ENCODE results near the gene PRAME. TPM values are rescaled to one million over a fixed set of nuclear protein-coding genes. Genes with fewer than 3 reads are reported as not detected.
A peak's percentile ranks its signal among the peaks of the same experiment; 100 is the strongest.
"Not testable (repeated sequence)": the region's sequence is repeated elsewhere in the genome, so short reads cannot be mapped to it uniquely, and the experiment has no call there.

PRAME gene
- total RNA-seq, 1 donor = 0.43 TPM

DNA sequence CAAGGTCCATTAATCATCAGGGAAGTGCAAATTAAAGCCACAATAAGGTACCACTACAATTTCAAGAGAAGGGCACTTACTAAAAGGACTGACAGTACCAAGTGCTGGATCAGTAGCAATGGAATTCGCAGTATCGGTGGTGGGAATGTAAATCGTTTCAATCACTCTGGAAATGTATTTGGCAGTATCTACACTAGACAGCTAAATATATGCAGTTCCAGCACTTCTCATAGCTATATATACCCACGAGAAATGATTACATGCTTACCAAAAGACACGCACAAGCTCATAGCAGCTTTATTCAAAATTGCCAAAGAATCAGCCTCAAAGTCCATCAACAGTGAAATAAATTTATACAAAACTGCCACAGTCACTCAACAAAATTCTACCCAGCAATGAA, 46.1 kb downstream of the PRAME start:
- TF ChIP-seq, protein P1, sequence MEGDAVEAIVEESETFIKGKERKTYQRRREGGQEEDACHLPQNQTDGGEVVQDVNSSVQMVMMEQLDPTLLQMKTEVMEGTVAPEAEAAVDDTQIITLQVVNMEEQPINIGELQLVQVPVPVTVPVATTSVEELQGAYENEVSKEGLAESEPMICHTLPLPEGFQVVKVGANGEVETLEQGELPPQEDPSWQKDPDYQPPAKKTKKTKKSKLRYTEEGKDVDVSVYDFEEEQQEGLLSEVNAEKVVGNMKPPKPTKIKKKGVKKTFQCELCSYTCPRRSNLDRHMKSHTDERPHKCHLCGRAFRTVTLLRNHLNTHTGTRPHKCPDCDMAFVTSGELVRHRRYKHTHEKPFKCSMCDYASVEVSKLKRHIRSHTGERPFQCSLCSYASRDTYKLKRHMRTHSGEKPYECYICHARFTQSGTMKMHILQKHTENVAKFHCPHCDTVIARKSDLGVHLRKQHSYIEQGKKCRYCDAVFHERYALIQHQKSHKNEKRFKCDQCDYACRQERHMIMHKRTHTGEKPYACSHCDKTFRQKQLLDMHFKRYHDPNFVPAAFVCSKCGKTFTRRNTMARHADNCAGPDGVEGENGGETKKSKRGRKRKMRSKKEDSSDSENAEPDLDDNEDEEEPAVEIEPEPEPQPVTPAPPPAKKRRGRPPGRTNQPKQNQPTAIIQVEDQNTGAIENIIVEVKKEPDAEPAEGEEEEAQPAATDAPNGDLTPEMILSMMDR (IDR thresholded peaks at IDR 0.05; ENCODE audit: insufficient read depth, low read depth, low read length) = no peak
- no peak for DNase-seq (ENCODE audit: low read depth)
- no peak overlapping the region for H3K4me3 ChIP-seq (ENCODE audit: low read depth, low read length)

DNA sequence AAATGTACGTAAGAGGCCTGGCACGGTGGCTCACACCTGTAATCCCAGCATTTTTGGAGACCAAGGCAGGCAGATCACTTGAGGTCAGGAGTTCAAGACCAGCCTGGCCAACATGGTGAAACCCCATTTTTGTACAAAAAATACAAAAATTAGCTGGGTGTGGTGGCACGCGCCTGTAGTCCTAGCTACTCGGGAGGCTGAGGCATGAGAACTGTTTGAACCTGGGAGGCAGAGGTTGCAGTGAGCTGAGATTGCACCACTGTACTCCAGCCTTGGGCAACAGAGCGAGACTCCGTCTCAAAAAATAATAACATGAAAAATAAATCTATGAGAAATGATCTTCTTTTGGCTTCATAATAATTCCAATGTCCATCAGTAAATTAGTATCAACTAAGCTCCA, 48.2 kb downstream of the PRAME start:
- not testable (repeated sequence) for H3K4me3 ChIP-seq (ENCODE audit: low read depth, low read length); DNase-seq (ENCODE audit: low read depth)

DNA sequence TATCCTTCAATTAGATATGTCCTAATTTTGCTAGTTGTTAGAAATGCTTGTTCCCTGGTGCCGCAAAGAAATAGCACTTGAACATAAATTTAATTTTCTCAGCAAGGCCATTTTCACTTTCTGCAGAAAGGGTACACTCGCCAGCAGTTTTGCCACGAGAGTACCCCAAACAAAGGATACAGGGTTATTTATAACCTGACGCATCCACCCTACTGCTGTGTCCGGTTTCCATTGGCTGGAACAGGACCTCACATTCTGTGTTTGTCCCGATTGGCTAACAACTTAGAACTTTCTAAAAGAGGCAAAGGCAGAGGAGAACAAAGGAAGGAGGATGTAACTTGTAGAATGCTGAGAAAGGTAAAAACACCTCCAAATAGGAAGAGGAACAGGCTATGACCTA, 49.2 kb downstream of the PRAME start:
- not testable (repeated sequence) for H3K4me3 ChIP-seq (ENCODE audit: low read depth, low read length); DNase-seq (ENCODE audit: low read depth)

DNA sequence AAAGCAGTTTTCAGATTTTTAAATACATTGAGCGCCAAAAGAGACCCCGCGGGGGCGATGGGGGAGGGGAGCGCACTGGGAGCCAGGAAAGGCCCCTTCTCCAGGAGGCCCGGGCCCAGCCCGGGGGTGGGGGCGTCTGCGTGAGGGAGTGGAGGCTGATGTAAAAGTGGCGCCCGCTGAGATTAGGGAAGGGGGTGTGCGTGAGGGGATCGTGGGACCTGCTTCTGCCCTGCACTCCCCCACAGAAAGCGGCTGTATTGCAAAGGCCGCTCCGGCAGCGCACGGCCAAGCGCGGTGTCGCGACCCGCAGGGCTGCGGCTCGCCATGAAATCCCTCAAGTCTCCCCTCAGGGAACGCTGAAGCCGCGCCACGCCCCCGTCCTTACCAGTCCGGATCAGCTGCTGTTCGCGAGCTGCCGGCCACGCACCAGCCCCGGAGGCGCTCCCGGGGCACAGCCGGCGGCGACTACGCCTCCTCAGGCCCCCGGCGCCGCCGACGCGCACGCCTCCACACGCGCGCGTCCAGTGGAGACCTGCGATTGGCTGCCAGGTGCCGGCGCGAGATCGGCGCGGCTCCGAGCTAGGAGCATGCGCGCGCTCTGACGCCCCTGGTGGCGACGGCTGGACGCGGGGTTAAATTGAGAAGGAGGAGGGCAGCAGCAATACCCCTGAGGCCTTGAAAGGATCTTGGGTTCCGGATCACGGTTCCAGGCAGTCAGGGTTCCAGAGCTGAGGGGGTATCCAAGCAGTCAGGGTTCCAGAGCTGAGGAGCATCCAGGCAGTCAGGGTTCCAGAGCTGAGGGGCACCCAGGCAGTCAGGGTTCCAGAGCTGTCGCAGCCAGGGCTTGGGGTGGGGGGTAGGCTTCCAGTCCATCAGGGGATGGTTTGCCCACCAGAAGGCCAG, 50.5 kb downstream of the PRAME start, which contains the start of gene ZNF280B:
Gene ZNF280B (minus strand): TSS at position 469 of the 903 bp plus-strand sequence. CDS start 19,344 bp downstream, outside the sequence.
- DNase-seq (ENCODE audit: low read depth) = peak; percentile 85
- TF ChIP-seq, protein P1 (IDR thresholded peaks at IDR 0.05; ENCODE audit: insufficient read depth, low read depth, low read length) = peak; percentile 71
- H3K4me3 ChIP-seq (ENCODE audit: low read depth, low read length) = peak within 1 kb of the TSS; percentile 84

DNA sequence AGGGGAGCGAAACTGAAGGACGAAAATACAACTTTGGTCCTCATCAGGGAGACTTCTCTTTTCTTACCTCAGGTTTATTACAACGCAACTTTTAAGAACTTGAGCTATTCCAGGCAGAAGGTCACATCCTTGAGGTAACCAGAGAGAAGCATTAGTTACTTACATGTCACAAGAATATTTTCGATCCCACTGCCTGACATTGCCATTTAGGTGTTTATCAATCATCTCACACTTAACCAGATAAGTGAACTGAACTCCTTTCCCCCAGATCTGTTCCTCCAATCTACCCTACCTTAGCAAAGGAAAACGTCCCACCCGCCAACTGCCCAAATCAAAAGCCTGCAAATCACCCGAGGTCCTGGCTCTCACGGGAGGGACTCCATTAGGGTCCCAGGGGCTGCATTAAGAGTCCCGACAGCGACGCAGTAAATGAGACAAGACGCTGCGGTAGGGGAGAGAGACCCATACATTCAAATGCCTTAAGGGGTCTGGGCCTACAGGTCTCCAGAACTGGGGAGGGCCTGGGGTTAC, 51.3 kb downstream of the PRAME start:
- peak overlapping the region; percentile 84 for H3K4me3 ChIP-seq (ENCODE audit: low read depth, low read length)
- TF ChIP-seq, protein P1 (IDR thresholded peaks at IDR 0.05; ENCODE audit: insufficient read depth, low read depth, low read length) = no peak
- peak; percentile 1 for DNase-seq (ENCODE audit: low read depth)

DNA sequence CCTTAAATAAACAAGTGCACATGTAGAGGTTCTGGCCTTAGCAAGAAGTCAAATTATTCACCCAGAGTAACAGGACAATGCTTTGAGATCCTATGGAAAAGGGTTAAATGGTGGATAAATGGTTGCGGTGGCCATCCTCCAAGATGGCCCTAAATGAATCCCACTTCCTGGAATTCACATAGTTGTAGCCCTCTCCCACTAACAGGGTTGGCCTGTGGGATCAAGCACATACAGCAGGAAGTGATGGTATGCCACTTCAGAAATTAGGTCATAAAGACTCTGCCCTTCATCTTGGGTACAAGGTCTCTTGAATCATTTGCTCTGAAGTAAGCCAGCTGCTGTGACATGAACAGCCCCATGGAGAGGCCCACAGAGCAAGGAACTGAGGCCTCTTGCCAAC, 52.3 kb downstream of the PRAME start:
- no peak for DNase-seq (ENCODE audit: low read depth)

DNA sequence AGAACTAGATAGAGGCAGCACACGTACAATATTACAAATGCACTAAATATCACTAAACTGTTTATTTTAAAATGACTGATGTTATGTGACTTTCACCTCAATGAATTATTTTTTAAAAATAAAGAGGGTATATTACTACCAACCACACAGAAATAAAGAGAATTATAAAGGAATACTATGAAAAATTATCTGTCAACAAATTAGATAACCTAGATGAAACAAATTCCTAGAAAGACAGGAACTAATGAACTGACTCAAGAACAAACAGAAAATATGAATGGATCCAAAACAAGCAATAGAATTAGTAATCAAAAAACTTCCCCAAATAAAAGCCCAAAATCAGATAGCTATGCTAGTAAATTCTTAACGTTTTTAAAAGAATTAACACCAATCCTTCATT, 60.8 kb downstream of the PRAME start:
- no peak overlapping the region for H3K4me3 ChIP-seq (ENCODE audit: low read depth, low read length)
- DNase-seq (ENCODE audit: low read depth) = no peak
- TF ChIP-seq, protein P1 (IDR thresholded peaks at IDR 0.05; ENCODE audit: insufficient read depth, low read depth, low read length) = no peak

More for the DNA sequence above, 52.3 kb downstream of the PRAME start:
- TF ChIP-seq, protein P1 (IDR thresholded peaks at IDR 0.05; ENCODE audit: insufficient read depth, low read depth, low read length) = no peak
- H3K4me3 ChIP-seq (ENCODE audit: low read depth, low read length) = no peak overlapping the region

Small RNA genes within 50 kb of the gene (small RNA-seq; reads per million reads assigned to genes)
- not detected for gene IGLV2-34

Other genes starting within 250 kb of the PRAME start
- 1.6 and 1.7 TPM in 2 replicates for gene ZNF280B, start 50.5 kb downstream of the PRAME start, total RNA-seq
- gene ZNF280A, start 39.0 kb downstream of the PRAME start, total RNA-seq = 0.32 TPM in 1 of 2 replicates, not detected in the other
- gene GGTLC2, start 85.3 kb upstream of the PRAME start, total RNA-seq = not detected in 2 replicates